GM19467 (cell line): ENCODE measurements around the gene CARHSP1.
"Not testable (repeated sequence)": the region's sequence is repeated elsewhere in the genome, so short reads cannot be mapped to it uniquely, and the experiment has no call there.

Experiments used
- ATAC-seq: cut with Tn5 transposase; IDR thresholded peaks from one replicate; pipeline ENCODE4 v1.9.1; 2021; ENCODE audit warnings: mild to moderate bottlenecking, moderate library complexity; ENCODE audit not compliant: unreplicated experiment

CARHSP1 gene

GRCh38 chr16:8868416-8869211 lies at the start of gene CARHSP1:
CARHSP1 (minus strand) TSS chr16:8869006; CDS start chr16:8859328, 9,678 bp downstream.
- ATAC-seq, result peak; percentile 60

GRCh38 chr16:8917336-8917735 lies 48.5 kb upstream of the CARHSP1 start:
- not testable (repeated sequence) for ATAC-seq

GRCh38 chr16:8916541-8917225 lies 47.9 kb upstream of the CARHSP1 start:
- no peak for ATAC-seq

GRCh38 chr16:8915722-8916301 lies 47.0 kb upstream of the CARHSP1 start:
- ATAC-seq, result no peak

GRCh38 chr16:8914098-8914497 lies 45.3 kb upstream of the CARHSP1 start:
- no peak for ATAC-seq

- no peak for ATAC-seq
These were observed 44.0 kb upstream of the CARHSP1 start for GRCh38 chr16:8912793-8913192.

- no peak for ATAC-seq
These were observed 42.0 kb upstream of the CARHSP1 start for GRCh38 chr16:8910811-8911210.

- no peak for ATAC-seq
These were observed 40.1 kb upstream of the CARHSP1 start for GRCh38 chr16:8908810-8909468.

- no peak for ATAC-seq
These were observed 38.3 kb upstream of the CARHSP1 start for GRCh38 chr16:8907096-8907495.

GRCh38 chr16:8905795-8906591 lies 37.2 kb upstream of the CARHSP1 start:
- ATAC-seq, result no peak

- no peak for ATAC-seq
These were observed 36.5 kb upstream of the CARHSP1 start for GRCh38 chr16:8905168-8905762.

GRCh38 chr16:8904018-8904430 lies 35.2 kb upstream of the CARHSP1 start:
- no peak for ATAC-seq

GRCh38 chr16:8903004-8903403 lies 34.2 kb upstream of the CARHSP1 start:
- ATAC-seq, result no peak

- ATAC-seq, result no peak
These were observed 32.6 kb upstream of the CARHSP1 start for GRCh38 chr16:8901320-8901861.

- no peak for ATAC-seq
These were observed 31.5 kb upstream of the CARHSP1 start for GRCh38 chr16:8900343-8900742.

- ATAC-seq, result no peak
These were observed 31.0 kb upstream of the CARHSP1 start for GRCh38 chr16:8899709-8900317.

GRCh38 chr16:8898660-8899318 lies 30.0 kb upstream of the CARHSP1 start:
- ATAC-seq, result no peak

GRCh38 chr16:8894736-8895334 lies 26.0 kb upstream of the CARHSP1 start:
- no peak for ATAC-seq
